HG03139 (cell line): Measurements from ENCODE around the gene CDRT4.
A peak's percentile ranks its signal among the peaks of the same experiment; 100 is the strongest.
"Not testable (repeated sequence)": the region's sequence is repeated elsewhere in the genome, so short reads cannot be mapped to it uniquely, and the experiment has no call there.

Experiments
- ATAC-seq: cut with Tn5 transposase; IDR thresholded peaks from one replicate; pipeline ENCODE4 v1.9.1; 2021; ENCODE audit not compliant: unreplicated experiment

CDRT4 gene

GRCh38 chr17:15467592-15467991 is at the start of gene CDRT4:
Gene CDRT4 (minus strand): TSS chr17:15467621. CDS start chr17:15440238, 27,383 bp downstream.
- no peak for ATAC-seq

- ATAC-seq, result no peak
Observed at GRCh38 chr17:15516150-15516549, 48.7 kb upstream of the CDRT4 start.

- no peak for ATAC-seq
Observed at GRCh38 chr17:15514469-15514868, 47.0 kb upstream of the CDRT4 start.

DNA sequence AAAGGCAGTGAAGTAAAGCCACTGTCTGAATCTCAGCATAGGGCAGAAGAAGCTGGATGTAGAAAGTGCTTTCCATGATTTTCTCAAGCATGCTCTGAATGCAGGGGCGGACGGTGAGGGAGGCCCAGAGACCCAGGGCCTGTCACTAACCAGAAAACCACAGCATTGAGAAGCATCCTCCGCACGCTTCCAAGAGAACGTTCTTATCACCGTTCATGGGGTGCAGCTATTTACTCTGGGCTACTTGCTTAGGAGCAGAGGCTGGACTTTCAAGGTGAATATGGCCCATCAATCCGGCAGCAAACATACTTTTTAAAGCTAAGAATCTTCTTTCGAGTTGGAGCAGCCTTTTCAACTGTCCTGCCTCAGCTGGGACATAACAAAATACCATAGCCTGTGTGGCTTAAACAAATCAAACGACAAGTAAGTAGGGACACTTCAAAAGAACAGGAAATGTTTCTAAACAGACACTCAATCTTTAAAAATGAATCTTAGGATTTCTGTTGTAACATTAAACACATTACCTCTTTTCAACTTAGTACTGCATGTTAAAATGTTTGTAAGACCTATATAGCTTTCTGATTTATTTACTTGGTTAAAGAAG is 46.5 kb upstream of the CDRT4 start:
- ATAC-seq, result no peak

GRCh38 chr17:15513058-15513791 is 45.8 kb upstream of the CDRT4 start:
- no peak for ATAC-seq

- ATAC-seq, result no peak
Observed at GRCh38 chr17:15512071-15512709, 44.8 kb upstream of the CDRT4 start.

GRCh38 chr17:15511142-15511541 is 43.7 kb upstream of the CDRT4 start:
- ATAC-seq, result no peak

DNA sequence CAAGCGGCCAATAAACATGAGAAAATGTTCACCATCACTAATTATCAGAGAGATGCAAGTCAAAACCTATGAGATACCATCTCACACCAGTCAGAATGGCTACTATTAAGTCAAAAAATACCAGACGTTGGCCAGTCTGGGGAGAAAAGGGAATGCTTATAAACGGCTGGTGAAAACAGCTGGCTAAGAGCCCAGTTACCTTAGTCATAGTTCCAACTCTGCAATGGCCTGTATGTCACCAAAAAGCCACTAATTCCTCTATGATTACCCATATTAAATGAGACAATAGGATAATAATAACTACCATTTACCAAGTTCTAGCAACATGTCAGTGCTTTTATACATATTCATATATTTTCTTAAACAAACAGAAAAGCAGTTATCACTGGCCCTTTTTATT is 42.9 kb upstream of the CDRT4 start:
- no peak for ATAC-seq

GRCh38 chr17:15509095-15509494 is 41.7 kb upstream of the CDRT4 start:
- no peak for ATAC-seq

GRCh38 chr17:15508466-15508865 is 41.0 kb upstream of the CDRT4 start:
- ATAC-seq, result no peak

- no peak for ATAC-seq
Observed at GRCh38 chr17:15507896-15508295, 40.5 kb upstream of the CDRT4 start.

DNA sequence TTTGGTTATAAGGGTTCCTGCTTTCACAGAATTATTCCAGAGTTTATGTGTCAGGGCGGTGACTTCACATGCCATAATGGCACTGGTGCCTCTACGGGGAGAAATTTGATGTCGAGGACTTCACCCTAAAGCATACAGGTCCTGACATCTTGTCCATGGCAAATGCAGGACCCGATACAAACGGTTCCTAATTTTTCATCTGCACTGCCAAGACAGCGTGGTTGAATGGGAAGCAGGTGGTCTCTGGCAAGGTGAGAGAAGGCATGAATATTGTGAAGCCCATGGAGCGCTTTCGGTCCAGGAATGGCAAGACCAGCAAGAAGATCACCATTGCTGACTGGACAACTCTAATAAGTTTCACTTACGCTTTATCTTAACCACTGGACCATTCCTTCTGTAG is 39.6 kb upstream of the CDRT4 start:
- ATAC-seq, result no peak

DNA sequence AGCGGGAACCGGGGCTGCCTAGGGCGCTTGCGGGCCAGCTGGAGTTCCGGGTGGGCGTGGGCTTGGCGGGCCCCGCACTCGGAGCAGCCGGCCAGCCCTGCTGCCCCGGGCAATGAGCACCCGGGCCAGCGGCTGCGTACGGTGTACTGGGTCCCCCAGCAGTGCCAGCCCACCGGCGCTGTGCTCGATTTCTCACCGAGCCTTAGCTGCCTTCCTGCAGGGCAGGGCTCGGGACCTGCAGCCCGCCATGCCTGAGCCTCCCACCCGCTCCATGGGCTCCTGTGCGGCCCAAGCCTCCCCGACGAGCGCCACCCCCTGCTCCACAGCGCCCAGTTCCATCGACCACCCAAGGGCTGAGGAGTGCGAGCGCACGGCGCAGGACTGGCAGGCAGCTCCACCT is 38.3 kb upstream of the CDRT4 start:
- ATAC-seq, result not testable (repeated sequence)

DNA sequence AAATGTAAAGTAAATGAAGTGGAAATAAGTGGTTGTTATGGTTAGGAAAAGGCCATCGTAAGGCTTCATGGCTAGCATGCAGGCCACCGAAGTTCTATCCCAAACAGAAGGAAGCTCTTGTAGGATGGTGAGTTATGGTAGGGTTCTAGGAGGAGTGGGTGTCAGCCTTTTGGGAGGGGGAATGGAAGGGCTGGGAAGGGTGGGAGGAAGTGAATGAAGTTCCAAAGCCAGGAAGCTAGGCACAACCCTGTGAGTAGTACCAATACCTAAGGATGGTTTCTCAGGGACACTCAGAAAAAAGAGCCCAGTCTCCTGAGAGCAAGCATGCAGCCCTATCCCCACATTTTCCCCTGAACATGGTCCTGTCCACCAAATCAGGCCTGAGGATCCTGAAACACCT is 36.3 kb upstream of the CDRT4 start:
- no peak for ATAC-seq

DNA sequence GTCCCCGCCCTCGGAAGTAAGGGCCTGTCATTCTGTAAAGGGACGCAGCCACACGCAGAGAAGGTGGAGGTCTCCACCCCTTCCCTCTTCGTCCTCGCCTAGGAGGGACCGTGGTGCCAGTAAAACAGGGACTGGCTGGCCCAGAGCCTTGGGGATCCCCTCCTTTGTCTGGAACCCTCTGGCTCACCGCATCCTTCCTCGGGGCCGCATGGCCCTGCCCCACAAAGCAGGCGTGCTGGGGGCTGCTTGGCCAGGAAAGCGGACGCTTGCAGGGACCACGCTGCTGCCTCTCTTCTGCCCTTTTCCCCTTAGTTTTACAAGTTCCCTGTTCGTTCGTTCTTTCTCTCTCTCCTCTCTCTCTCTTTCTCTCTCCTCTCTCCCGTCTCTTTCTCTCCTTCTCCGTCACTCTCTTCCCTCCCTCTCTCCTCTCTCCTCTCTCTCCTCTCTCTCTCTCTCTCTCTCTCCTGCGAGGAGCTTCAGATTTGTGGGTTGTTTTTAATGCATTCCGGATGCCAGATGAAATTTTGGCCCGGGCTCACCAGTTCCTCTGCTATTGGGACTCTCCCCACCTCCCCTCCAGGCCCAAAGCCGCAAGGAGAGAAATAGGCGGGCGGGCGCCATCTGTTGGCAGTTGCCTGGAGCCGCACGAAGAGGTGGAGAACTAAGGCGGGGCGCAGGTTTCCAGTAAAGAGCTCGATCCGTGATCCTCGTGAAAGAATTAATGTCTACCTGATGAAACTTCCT is 35.1 kb upstream of the CDRT4 start:
- peak; percentile 84 for ATAC-seq

DNA sequence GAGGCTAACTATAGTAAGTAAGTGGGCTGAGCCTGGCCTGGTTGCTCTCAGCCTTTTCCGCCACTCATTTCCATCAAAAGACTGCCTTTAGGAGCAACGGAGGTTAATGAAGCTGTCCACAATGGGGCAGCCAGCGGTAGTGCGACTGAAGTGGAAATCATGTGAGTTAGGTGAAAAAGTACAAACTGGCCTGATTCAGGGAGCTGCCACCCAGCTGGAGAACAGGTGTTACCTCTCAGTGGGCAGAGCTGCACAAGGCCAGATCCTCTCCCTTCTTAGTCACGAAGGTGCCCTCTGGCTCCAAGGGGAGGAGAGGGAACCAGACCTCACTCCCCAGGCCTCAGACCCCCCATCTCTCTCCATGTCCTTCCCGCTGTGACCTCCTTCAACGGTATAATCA is 34.4 kb upstream of the CDRT4 start:
- ATAC-seq, result no peak

- no peak for ATAC-seq
Observed at GRCh38 chr17:15501282-15501681, 33.9 kb upstream of the CDRT4 start.

DNA sequence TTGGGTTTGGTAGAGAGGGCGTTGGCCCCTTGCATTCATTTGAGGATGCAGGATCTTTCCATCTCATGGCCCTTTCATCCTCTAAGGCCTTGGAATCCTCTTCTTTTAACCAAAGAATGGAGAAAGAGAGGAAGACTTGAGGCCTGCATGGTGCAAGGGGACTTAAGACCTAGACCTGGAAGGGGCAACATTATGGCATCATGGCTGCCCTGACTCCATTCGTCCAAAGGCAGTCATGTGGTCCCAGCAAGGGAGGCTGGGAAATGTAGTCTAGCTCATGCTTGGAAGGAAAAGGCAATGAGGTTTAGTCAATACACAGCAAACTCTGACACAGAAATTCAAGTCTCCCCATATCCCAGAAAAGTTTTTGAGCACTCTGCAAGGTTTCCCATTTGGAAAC is 30.7 kb upstream of the CDRT4 start:
- no peak for ATAC-seq

- no peak for ATAC-seq
Observed at GRCh38 chr17:15496735-15497670, 29.6 kb upstream of the CDRT4 start.

- ATAC-seq, result no peak
Observed at GRCh38 chr17:15494821-15495220, 27.4 kb upstream of the CDRT4 start.

- ATAC-seq, result no peak
Observed at GRCh38 chr17:15493693-15494035, 26.2 kb upstream of the CDRT4 start.
